GM18498 (cell line): ENCODE measurements around the gene CALN1.
A peak's percentile ranks its signal among the peaks of the same experiment; 100 is the strongest.
"Not testable (repeated sequence)": the region's sequence is repeated elsewhere in the genome, so short reads cannot be mapped to it uniquely, and the experiment has no call there.

ENCODE experiments used
- ATAC-seq: cut with Tn5 transposase; IDR thresholded peaks from one replicate; pipeline ENCODE4 v1.9.1; 2021; ENCODE audit warnings: mild to moderate bottlenecking, moderate library complexity; ENCODE audit not compliant: unreplicated experiment

The CALN1 gene

DNA sequence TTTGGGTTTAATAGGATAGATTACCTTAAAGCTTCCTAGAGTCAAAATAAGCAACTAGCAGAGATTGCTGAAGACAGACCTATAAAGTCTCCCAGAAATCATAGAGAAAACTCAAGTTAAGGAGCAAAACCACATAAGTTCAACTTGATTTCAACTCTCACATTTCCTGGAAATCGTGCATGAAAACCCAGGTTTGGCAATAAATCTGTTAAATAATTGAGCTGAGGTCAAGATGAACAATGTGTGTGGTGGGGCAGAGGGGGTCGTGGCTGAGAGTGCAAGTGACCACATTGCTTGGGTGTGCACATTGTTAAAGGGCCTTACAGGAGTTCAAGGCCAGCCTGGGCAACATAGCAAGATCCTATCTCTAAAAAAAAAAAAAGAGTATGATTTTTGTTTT lies 643.7 kb downstream of the CALN1 start:
- ATAC-seq: no peak

- no peak for ATAC-seq
Observed at GRCh38 chr7:71766016-71766415, 646.1 kb downstream of the CALN1 start.

GRCh38 chr7:71761336-71761735 lies 650.8 kb downstream of the CALN1 start:
- ATAC-seq: no peak

- ATAC-seq: no peak
Observed at GRCh38 chr7:71754828-71755227, 657.3 kb downstream of the CALN1 start.

GRCh38 chr7:71753956-71754664 lies 658.0 kb downstream of the CALN1 start:
- ATAC-seq: no peak

GRCh38 chr7:71753236-71753635 lies 658.9 kb downstream of the CALN1 start:
- ATAC-seq: no peak

DNA sequence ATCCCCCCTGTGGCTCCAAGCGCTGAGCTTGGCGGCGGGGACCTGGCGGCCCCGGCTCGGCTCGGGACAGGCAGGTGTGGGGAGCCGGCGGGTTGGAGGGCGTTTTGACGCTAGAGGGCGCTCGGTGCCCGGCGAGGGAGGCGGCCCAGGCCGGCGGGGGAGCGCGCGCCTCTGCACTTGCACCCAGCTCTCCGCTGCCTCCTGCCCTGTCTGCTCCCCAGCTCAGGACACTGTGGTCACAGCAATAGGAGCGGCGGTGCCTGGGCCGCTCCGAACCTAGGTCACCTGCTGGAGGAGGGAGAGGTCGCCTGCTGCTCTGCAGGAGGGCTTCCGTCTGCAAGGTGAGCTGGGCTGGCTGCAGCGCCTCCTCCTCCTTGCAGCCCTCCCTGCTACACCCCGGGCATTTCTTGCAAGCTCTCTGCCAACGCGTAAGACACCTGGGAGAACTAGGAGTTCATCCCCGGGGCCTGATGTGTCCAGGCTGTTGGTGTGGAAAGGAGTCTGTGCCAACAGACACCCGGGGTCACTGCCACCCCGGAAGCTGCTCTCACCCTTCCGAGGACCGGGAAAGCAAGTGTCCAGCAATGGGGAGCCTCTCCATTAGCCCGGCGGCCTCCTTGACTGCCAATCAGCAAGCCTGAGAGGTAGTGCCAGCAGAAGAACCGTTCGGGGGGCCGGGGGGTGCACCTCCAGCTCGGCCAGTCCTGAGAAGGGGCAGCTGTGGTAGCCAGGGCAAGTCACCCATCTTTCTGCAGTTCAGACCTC lies 659.8 kb downstream of the CALN1 start:
- ATAC-seq: no peak

GRCh38 chr7:71750290-71750689 lies 661.8 kb downstream of the CALN1 start:
- no peak for ATAC-seq

DNA sequence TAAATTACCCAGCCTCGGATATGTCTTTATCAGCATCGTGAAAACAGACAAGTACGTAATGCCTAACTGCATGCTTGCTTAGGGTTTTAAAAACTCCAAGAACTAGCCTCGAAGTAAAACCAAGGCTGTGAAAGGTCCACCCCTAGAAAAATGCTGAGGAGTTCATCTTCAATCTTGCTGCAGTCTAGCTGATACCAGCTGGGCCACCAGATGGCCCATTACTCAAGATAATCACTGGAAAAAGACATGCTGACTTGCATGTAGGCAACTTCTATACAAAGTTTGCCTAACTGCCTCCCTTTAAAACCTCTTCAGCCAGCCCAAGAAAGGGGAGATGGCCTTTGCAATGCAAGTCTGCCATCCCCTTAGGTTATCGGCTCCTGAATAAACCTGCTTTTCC lies 666.1 kb downstream of the CALN1 start:
- ATAC-seq: no peak

- no peak for ATAC-seq
Observed at GRCh38 chr7:71740174-71740560, 672.0 kb downstream of the CALN1 start.

- ATAC-seq: no peak
Observed at GRCh38 chr7:71739520-71740173, 672.5 kb downstream of the CALN1 start.

DNA sequence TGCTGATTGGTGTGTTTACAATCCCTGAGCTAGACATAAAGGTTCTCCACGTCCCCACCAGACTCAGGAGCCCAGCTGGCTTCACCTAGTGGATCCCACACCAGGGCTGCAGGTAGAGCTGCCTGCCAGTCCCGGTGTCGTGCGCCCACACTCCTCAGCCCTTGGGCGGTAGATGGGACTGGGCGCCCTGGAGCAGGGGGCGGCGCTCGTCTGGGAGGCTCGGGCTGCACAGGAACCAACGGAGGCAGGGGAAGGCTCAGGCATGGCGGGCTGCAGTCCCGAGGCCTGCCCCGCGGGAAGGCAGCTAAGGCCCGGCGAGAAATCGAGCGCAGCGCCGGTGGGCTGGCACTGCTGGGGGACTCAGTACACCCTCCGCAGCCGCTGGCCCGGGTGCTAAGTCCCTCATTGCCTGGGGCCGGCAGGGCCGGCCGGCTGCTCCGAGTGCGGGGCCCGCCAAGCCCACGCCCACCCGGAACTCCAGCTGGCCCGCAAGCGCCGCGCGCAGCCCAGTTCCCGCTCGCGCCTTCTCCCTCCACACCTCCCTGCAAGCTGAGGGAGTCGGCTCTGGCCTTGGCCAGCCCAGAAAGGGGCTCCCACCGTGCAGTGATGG lies 674.1 kb downstream of the CALN1 start:
- ATAC-seq: not testable (repeated sequence)

DNA sequence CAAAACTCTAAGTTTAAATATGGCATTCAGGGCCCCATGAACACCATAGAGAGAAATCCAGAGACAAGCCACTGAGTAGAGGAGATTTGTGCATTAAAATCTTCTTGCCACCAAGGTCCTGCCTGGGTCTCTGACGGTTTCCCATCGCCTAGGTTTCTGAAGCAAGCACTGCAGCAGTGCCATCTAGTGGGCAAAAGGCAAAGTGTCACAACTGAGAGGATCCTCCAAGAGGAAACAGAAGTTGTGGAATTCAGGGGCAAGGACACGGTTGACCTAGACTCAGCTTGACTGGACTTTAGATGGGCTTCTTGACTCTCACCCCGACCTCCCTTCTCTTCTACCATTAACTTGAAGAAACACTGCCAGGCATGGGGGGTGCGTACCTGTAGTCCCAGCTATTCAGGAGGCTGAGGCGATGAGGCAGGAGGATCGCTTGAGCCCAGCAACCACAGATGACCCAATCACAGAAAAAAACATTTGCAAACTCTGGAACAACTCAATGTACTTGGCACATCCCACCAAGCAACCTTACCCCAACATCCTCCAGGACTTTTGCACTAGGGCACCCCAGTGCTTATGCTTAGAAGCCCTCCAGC lies 676.1 kb downstream of the CALN1 start:
- peak; percentile 58 for ATAC-seq

- ATAC-seq: no peak
Observed at GRCh38 chr7:71733107-71733870, 678.8 kb downstream of the CALN1 start.

DNA sequence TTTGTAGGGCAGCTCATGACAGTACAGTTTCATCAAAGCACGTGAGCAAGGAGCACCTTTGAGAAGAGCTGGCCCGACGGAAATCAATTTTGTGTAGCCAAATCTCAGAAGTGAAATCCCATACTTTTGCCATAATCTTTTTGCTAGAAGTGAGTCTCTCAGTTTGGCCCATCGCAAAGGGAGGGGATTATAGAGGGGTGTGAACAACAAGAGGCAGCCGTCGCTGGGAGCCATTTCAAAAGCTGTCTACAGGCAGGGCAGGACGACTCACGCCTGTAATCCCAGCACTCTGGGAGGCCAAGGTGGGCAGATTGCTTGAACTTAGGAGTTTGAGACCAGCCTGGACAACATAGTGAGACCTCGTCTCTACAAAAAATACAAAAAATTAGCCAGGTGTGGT lies 680.4 kb downstream of the CALN1 start:
- no peak for ATAC-seq
